IPS-18a (cell line): ENCODE results near the gene NHS.
A peak's percentile ranks its signal among the peaks of the same experiment; 100 is the strongest.
"Not testable (repeated sequence)": the region's sequence is repeated elsewhere in the genome, so short reads cannot be mapped to it uniquely, and the experiment has no call there.

ENCODE experiments used
- H3K27ac ChIP-seq: one replicate; pipeline ENCODE4 v1.5.1; 2013; ENCODE audit warnings: low read length
- H3K27me3 ChIP-seq: one replicate; pipeline ENCODE4 v1.6.1; 2013; ENCODE audit warnings: mild to moderate bottlenecking, low read length; ENCODE audit not compliant: control insufficient read depth, insufficient read depth
- H3K36me3 ChIP-seq: one replicate; pipeline ENCODE4 v1.6.1; 2013; ENCODE audit warnings: low read depth, low read length; ENCODE audit not compliant: control insufficient read depth
- H3K4me1 ChIP-seq: one replicate; pipeline ENCODE4 v1.6.1; 2013; ENCODE audit warnings: low read depth, low read length; ENCODE audit not compliant: control insufficient read depth
- H3K4me3 ChIP-seq: one replicate; pipeline ENCODE4 v1.5.1; 2013; ENCODE audit warnings: low read length
- H3K9ac ChIP-seq: one replicate; pipeline ENCODE4 v1.6.1; 2013; ENCODE audit warnings: mild to moderate bottlenecking, low read length, moderate library complexity
- H3K9me3 ChIP-seq: one replicate; pipeline ENCODE4 v1.6.1; 2013; ENCODE audit warnings: low read depth, low read length; ENCODE audit not compliant: control insufficient read depth

Gene NHS

GRCh38 chrX:17499512-17499911 is 124.5 kb downstream of the NHS start:
- Histone ChIP-seq H3K4me1 (peaks cover 15% of the 10 kb centered on the region), H3K9ac (no peak overlapping the region), H3K27ac (no peak overlapping the region)

GRCh38 chrX:17500145-17500579 is 125.2 kb downstream of the NHS start:
- Histone ChIP-seq H3K36me3 (no peaks in the 10 kb centered on the region), H3K9me3 (no peaks in the 10 kb centered on the region), H3K4me1 (peaks cover 15% of the 10 kb centered on the region), H3K9ac (no peak overlapping the region), H3K27ac (no peak overlapping the region), H3K4me3 (no peak overlapping the region), H3K27me3 (no peaks in the 10 kb centered on the region)

More at GRCh38 chrX:17499512-17499911, 124.5 kb downstream of the NHS start:
- Histone ChIP-seq H3K4me3 (peak overlapping the region; percentile 9), H3K9me3 (no peaks in the 10 kb centered on the region), H3K36me3 (no peaks in the 10 kb centered on the region), H3K27me3 (no peaks in the 10 kb centered on the region)

GRCh38 chrX:17501746-17502145 is 126.7 kb downstream of the NHS start:
- Histone ChIP-seq H3K27me3 (no peaks in the 10 kb centered on the region), H3K4me1 (peaks cover 15% of the 10 kb centered on the region), H3K27ac (no peak overlapping the region), H3K9me3 (no peaks in the 10 kb centered on the region), H3K36me3 (no peaks in the 10 kb centered on the region), H3K9ac (no peak overlapping the region), H3K4me3 (no peak overlapping the region)

GRCh38 chrX:17506352-17506751 is 131.4 kb downstream of the NHS start:
- not testable (repeated sequence) for H3K36me3 ChIP-seq, H3K4me3 ChIP-seq, H3K27me3 ChIP-seq, H3K4me1 ChIP-seq, H3K27ac ChIP-seq, H3K9ac ChIP-seq, H3K9me3 ChIP-seq

GRCh38 chrX:17511556-17511955 is 136.6 kb downstream of the NHS start:
- H3K27me3 ChIP-seq = no peaks in the 10 kb centered on the region
- H3K27ac ChIP-seq = no peak overlapping the region
- H3K9ac ChIP-seq = no peak overlapping the region
- H3K36me3 ChIP-seq = no peaks in the 10 kb centered on the region
- H3K4me1 ChIP-seq = no peaks in the 10 kb centered on the region
- no peaks in the 10 kb centered on the region for H3K9me3 ChIP-seq
- no peak overlapping the region for H3K4me3 ChIP-seq

- Histone ChIP-seq H3K4me1 (peaks cover 29% of the 10 kb centered on the region), H3K9ac (no peak overlapping the region), H3K27ac (no peak overlapping the region), H3K27me3 (no peaks in the 10 kb centered on the region), H3K4me3 (no peak overlapping the region), H3K36me3 (no peaks in the 10 kb centered on the region), H3K9me3 (no peaks in the 10 kb centered on the region)
Observed at GRCh38 chrX:17519358-17519757, 144.4 kb downstream of the NHS start.

- Histone ChIP-seq H3K4me1 (peaks cover 29% of the 10 kb centered on the region), H3K27me3 (no peaks in the 10 kb centered on the region), H3K9me3 (no peaks in the 10 kb centered on the region), H3K36me3 (no peaks in the 10 kb centered on the region), H3K9ac (no peak overlapping the region), H3K4me3 (no peak overlapping the region), H3K27ac (no peak overlapping the region)
Observed at GRCh38 chrX:17520016-17520615, 145.1 kb downstream of the NHS start.

GRCh38 chrX:17521871-17522693 is 147.1 kb downstream of the NHS start:
- no peak overlapping the region for H3K9ac ChIP-seq
- no peaks in the 10 kb centered on the region for H3K27me3 ChIP-seq
- no peak overlapping the region for H3K4me3 ChIP-seq
- peaks cover 36% of the 10 kb centered on the region for H3K4me1 ChIP-seq
- no peaks in the 10 kb centered on the region for H3K36me3 ChIP-seq
- no peaks in the 10 kb centered on the region for H3K9me3 ChIP-seq
- no peak overlapping the region for H3K27ac ChIP-seq

GRCh38 chrX:17525266-17525665 is 150.3 kb downstream of the NHS start:
- no peaks in the 10 kb centered on the region for H3K27me3 ChIP-seq
- no peak overlapping the region for H3K4me3 ChIP-seq
- no peak overlapping the region for H3K27ac ChIP-seq
- no peaks in the 10 kb centered on the region for H3K9me3 ChIP-seq
- peaks cover 46% of the 10 kb centered on the region for H3K4me1 ChIP-seq
- no peaks in the 10 kb centered on the region for H3K36me3 ChIP-seq
- no peak overlapping the region for H3K9ac ChIP-seq

- peaks cover 45% of the 10 kb centered on the region for H3K4me1 ChIP-seq
- no peaks in the 10 kb centered on the region for H3K36me3 ChIP-seq
- H3K27me3 ChIP-seq = no peaks in the 10 kb centered on the region
- H3K9me3 ChIP-seq = no peaks in the 10 kb centered on the region
- H3K27ac ChIP-seq = no peak overlapping the region
- no peak overlapping the region for H3K9ac ChIP-seq
- no peak overlapping the region for H3K4me3 ChIP-seq
Observed at GRCh38 chrX:17525762-17526555, 151.0 kb downstream of the NHS start.

GRCh38 chrX:17527135-17527701 is 152.2 kb downstream of the NHS start:
- Histone ChIP-seq H3K9ac (no peak overlapping the region), H3K27me3 (no peaks in the 10 kb centered on the region), H3K9me3 (no peaks in the 10 kb centered on the region), H3K4me3 (no peak overlapping the region), H3K27ac (no peak overlapping the region), H3K36me3 (no peaks in the 10 kb centered on the region), H3K4me1 (peaks cover 43% of the 10 kb centered on the region)
